Skeletal muscle satellite cell (primary cell): ENCODE data around the gene CCDC71L.
"Not testable (repeated sequence)": the region's sequence is repeated elsewhere in the genome, so short reads cannot be mapped to it uniquely, and the experiment has no call there.

ENCODE experiments used
- H3K27me3 ChIP-seq: 2 replicates; pipeline ENCODE4 v1.7.0; 2013; ENCODE audit warnings: low read length; ENCODE audit not compliant: control insufficient read depth, insufficient read depth
- H3K36me3 ChIP-seq: 2 replicates; pipeline ENCODE4 v1.7.0; 2013; ENCODE audit warnings: mild to moderate bottlenecking, control low read depth, low read length; ENCODE audit not compliant: insufficient read depth
- H3K4me1 ChIP-seq: 2 replicates; pipeline ENCODE4 v1.7.0; 2013; ENCODE audit warnings: low read length; ENCODE audit not compliant: control insufficient read depth, insufficient read depth
- H3K4me2 ChIP-seq: 2 replicates; pipeline ENCODE4 v1.7.0; 2013; ENCODE audit warnings: mild to moderate bottlenecking, low read length
- H3K4me3 ChIP-seq: 2 replicates; pipeline ENCODE4 v1.7.0; 2013; ENCODE audit warnings: low read length
- H3K9ac ChIP-seq: 2 replicates; pipeline ENCODE4 v1.7.0; 2013; ENCODE audit warnings: mild to moderate bottlenecking, low read depth, low read length, moderate library complexity
- H3K9me3 ChIP-seq: replicated peaks from 2 replicates; pipeline ENCODE4 v1.7.0; 2013; ENCODE audit warnings: mild to moderate bottlenecking, control low read depth, low read length

The CCDC71L gene

DNA sequence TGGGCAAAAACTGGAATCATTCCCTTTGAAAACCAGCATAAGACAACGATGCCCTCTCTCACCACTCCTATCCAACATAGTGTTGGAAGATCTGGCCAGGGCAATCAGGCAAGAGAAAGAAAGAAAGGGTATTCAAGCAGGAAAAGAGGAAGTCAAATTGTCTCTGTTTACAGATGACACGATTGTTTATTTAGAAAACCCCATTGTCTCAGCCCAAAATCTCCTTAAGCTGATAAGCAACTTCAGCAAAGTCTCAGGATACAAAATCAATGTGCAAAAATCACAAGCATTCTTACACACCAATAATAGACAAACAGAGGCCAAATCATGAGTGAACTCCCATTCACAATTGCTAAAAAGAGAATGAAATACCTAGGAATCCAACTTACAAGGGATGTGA is 15.5 kb upstream of the CCDC71L start:
- not testable (repeated sequence) for H3K9me3 ChIP-seq, H3K27me3 ChIP-seq, H3K36me3 ChIP-seq, H3K4me3 ChIP-seq, H3K4me2 ChIP-seq, H3K9ac ChIP-seq, H3K4me1 ChIP-seq

DNA sequence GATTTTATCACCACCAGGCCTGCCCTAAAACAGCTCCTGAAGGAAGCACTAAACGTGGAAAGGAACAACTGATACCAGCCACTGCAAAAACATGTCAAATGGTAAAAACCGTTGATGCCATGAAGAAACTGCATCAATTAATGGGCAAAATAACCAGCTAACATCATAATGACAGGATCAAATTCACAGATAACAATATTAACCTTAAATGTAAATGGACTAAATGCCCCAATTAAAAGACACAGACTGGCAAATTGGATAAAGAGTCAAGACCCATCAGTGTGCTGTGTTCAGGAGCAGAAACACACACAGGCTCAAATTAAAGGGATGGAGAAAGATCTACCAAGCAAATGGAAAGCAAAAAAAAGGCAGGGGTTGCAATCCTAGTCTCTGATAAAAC is 12.7 kb upstream of the CCDC71L start:
- H3K4me2 ChIP-seq, H3K4me3 ChIP-seq, H3K27me3 ChIP-seq, H3K4me1 ChIP-seq, H3K9ac ChIP-seq, H3K36me3 ChIP-seq, H3K9me3 ChIP-seq: not testable (repeated sequence)

DNA sequence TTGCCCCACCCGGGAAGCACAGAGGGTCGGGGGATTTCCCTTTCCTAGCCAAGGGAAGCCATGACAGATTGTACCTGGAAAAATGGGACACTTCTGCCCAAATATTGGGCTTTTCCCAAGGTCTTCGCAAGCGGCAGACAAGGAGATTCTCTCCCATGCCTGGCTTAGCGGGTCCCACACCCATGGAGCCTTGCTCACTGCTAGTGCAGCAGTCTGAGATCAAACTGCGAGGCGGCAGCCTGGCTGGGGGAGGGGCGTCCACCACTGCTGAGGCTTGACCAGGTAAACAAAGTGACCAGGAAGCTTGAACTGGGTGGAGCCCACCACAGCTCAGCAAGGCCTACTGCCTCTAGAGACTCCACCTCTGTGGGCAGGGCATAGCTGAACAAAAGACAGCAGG is 11.0 kb upstream of the CCDC71L start:
- H3K36me3 ChIP-seq, H3K4me2 ChIP-seq, H3K9me3 ChIP-seq, H3K4me1 ChIP-seq, H3K9ac ChIP-seq, H3K4me3 ChIP-seq, H3K27me3 ChIP-seq: not testable (repeated sequence)

DNA sequence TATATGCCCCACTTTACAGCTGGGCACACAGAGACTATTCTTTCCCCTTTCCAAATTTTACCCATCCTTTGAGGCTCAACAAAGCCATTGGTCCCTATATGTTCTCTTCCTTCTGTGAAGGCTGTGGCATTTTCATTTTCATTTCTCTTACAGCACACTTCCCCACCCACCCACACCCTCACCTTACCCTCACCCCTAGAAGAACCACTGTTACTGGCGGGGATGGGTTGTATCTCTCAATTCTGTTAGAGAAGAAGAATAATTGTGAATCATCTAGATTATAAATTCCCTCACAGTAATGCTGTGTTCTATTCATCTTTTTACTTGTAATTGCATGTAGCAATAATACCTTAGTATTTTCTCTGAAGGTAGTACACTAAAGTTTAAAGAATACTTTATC is 10.2 kb upstream of the CCDC71L start:
- Histone ChIP-seq H3K4me2 (no peak overlapping the region), H3K9ac (no peak overlapping the region), H3K9me3 (no peaks in the 10 kb centered on the region), H3K27me3 (no peaks in the 10 kb centered on the region), H3K4me3 (no peak overlapping the region), H3K36me3 (no peaks in the 10 kb centered on the region), H3K4me1 (no peaks in the 10 kb centered on the region)

DNA sequence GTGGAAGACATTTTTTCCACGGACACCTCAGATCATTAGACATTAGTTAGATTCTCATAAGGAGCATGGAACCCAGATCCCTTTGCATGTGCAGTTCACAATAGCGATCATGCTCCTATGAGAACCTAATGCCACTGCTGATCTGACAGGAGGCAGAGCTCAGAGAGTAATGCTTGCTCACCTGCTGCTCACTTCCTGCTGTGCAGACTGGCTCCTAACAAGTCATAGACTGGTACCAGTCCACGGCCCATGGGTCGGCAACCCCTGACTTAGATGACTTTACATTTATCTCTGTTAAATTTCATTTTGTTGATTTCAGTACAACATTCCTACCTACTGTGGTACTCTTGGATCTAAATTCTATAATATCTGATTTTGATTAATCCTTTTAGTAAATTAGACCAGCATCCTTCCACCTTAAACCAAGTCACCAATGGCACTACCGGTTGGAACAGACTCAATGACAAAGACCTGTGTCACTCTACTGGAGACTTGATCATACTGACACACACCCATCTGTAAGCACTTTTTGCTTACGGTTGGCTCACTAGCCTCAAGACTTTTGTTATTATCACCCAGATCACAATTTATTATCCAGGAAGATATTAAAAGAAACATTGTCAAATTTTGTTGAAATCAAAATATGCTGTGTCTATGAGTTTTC is 8.0 kb upstream of the CCDC71L start:
- no peak overlapping the region for H3K4me2 ChIP-seq
- H3K9me3 ChIP-seq = no peaks in the 10 kb centered on the region
- no peaks in the 10 kb centered on the region for H3K4me1 ChIP-seq
- no peaks in the 10 kb centered on the region for H3K36me3 ChIP-seq
- H3K4me3 ChIP-seq = no peak overlapping the region
- no peak overlapping the region for H3K9ac ChIP-seq
- no peaks in the 10 kb centered on the region for H3K27me3 ChIP-seq

- no peak overlapping the region for H3K4me3 ChIP-seq
These were observed 5.4 kb upstream of the CCDC71L start for GRCh38 chr7:106666353-106666752.

DNA sequence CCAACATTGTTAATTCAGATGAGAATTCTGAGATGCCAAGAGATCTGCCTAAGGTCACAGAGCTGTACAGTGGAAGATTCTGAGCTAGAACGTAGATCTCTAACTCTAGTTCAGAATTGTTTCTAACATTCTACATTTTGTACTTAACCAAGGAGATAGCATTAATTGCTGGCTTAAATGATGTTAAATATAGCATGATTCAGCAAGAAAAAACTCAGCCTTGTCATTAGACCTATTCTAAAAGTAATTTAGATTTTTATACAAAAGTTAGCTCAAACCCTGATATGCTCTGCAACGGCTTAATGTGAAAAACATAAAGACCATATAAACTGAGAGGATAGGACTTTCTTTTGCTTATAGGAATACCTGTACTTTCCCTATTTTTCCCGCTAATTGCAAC is 3.4 kb upstream of the CCDC71L start:
- H3K4me1 ChIP-seq = no peaks in the 10 kb centered on the region
- H3K4me3 ChIP-seq = no peak overlapping the region
- peaks cover 5% of the 10 kb centered on the region for H3K36me3 ChIP-seq
- no peaks in the 10 kb centered on the region for H3K9me3 ChIP-seq
- H3K9ac ChIP-seq = no peak overlapping the region
- H3K27me3 ChIP-seq = no peaks in the 10 kb centered on the region
- H3K4me2 ChIP-seq = no peak overlapping the region

More at GRCh38 chr7:106666353-106666752, 5.4 kb upstream of the CCDC71L start:
- no peaks in the 10 kb centered on the region for H3K36me3 ChIP-seq
- H3K9ac ChIP-seq = no peak overlapping the region
- H3K9me3 ChIP-seq = no peaks in the 10 kb centered on the region
- H3K4me2 ChIP-seq = no peak overlapping the region
- no peaks in the 10 kb centered on the region for H3K4me1 ChIP-seq
- no peaks in the 10 kb centered on the region for H3K27me3 ChIP-seq

GRCh38 chr7:106659963-106660861 is 746 bp downstream of the CCDC71L start:
- Histone ChIP-seq H3K4me3 (peak overlapping the region; percentile 97), H3K9ac (peak overlapping the region; percentile 97), H3K36me3 (peaks cover 5% of the 10 kb centered on the region), H3K9me3 (no peaks in the 10 kb centered on the region), H3K4me2 (peak overlapping the region; percentile 85), H3K4me1 (peaks cover 13% of the 10 kb centered on the region), H3K27me3 (no peaks in the 10 kb centered on the region)

DNA sequence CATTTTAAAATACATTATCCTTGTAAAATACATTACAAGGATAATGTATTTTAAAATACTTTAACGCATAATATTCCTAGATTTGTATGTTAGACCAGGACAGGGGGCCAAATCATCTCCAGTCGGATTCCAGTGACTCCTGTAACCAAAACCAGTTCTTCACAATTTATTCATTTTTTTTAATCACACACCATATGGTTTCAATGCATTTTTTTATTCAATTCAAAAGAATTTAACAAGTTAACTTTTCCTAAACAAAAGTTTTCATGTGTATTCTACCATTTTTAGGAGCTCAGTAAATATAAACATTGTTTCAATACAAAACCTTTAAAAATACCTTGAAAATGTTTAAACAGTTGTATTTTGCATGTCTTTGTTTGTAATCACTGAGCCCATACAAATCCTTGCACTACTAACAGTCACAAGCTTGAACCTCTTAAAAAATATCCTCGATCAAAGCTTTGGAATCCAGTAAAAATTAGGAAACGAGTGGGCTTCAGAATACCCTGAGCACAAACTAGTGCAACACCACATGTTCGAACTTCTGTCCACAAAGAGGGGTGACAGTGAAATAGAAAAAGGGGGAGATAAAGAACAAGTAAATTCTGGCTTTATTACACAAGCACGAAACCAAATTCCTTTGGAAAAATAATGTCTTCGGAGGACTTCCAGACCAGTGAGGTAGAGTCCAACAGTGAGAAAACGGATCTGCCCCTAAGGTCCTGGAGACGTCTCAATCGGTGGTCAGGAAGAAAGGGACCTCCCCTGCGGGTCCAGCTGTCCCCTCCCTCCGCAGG is 1.6 kb downstream of the CCDC71L start:
- Histone ChIP-seq H3K27me3 (no peaks in the 10 kb centered on the region), H3K4me1 (peaks cover 13% of the 10 kb centered on the region), H3K36me3 (peaks cover 5% of the 10 kb centered on the region), H3K9ac (peak overlapping the region; percentile 97), H3K4me3 (peak overlapping the region; percentile 97), H3K4me2 (peak overlapping the region; percentile 85), H3K9me3 (no peaks in the 10 kb centered on the region)

GRCh38 chr7:106658316-106659165 is 2.4 kb downstream of the CCDC71L start:
- peaks cover 5% of the 10 kb centered on the region for H3K36me3 ChIP-seq
- no peaks in the 10 kb centered on the region for H3K27me3 ChIP-seq
- peak overlapping the region; percentile 85 for H3K4me2 ChIP-seq
- H3K4me1 ChIP-seq = peaks cover 13% of the 10 kb centered on the region
- H3K9me3 ChIP-seq = no peaks in the 10 kb centered on the region
- peak overlapping the region; percentile 97 for H3K9ac ChIP-seq
- H3K4me3 ChIP-seq = peak overlapping the region; percentile 97
